Gastrocnemius medialis (tissue), 4 donors: ENCODE data around the gene USP20.

Experiments used
- CTCF ChIP-seq, 5 experiments: fragments of 450-650 bp in 3 of 5; fragments of 200-600 bp in 2 of 5; sonication (generic) in 2 of 5; IDR thresholded peaks in 4 of 5; conservative IDR thresholded peaks in 1 of 5; 1 replicate in 4 of 5; 2 replicates in 1 of 5; pipeline ENCODE4 v1.5.1; 2016 to 2019; ENCODE audit warnings: antibody characterized with exemption in 5 of 5, mild to moderate bottlenecking in 3 of 5, moderate library complexity in 3 of 5
- POLR2A ChIP-seq, 2 donors: fragments of 450-650 bp; IDR thresholded peaks; one replicate each; pipeline ENCODE4 v1.6.1; 2017; ENCODE audit warnings: antibody characterized with exemption in 2 of 2, mild to moderate bottlenecking in 2 of 2, moderate library complexity in 2 of 2

- TF ChIP-seq CTCF (IDR thresholded peaks at IDR 0.05 in 4 of 5, conservative IDR thresholded peaks at IDR 0.05 in 1 of 5): no peak
- TF ChIP-seq POLR2A (IDR thresholded peaks at IDR 0.05): no peak
These were observed 59.0 kb downstream of the USP20 start for GRCh38 chr9:129894120-129894823.
